Smooth muscle cell of the umbilical artery (primary cell): Measurements from ENCODE around the gene CACNA2D4. TPM values are rescaled to one million over a fixed set of nuclear protein-coding genes. Genes with fewer than 3 reads are reported as not detected.

Source experiments
- total RNA-seq: library from RNA; depleted of rRNA; stranded (reverse); fragments of >200 nt; gene quantifications from 2 replicates; pipeline ENCODE4 v1.2.3, GENCODE V29; 2014

The CACNA2D4 gene, protein sequence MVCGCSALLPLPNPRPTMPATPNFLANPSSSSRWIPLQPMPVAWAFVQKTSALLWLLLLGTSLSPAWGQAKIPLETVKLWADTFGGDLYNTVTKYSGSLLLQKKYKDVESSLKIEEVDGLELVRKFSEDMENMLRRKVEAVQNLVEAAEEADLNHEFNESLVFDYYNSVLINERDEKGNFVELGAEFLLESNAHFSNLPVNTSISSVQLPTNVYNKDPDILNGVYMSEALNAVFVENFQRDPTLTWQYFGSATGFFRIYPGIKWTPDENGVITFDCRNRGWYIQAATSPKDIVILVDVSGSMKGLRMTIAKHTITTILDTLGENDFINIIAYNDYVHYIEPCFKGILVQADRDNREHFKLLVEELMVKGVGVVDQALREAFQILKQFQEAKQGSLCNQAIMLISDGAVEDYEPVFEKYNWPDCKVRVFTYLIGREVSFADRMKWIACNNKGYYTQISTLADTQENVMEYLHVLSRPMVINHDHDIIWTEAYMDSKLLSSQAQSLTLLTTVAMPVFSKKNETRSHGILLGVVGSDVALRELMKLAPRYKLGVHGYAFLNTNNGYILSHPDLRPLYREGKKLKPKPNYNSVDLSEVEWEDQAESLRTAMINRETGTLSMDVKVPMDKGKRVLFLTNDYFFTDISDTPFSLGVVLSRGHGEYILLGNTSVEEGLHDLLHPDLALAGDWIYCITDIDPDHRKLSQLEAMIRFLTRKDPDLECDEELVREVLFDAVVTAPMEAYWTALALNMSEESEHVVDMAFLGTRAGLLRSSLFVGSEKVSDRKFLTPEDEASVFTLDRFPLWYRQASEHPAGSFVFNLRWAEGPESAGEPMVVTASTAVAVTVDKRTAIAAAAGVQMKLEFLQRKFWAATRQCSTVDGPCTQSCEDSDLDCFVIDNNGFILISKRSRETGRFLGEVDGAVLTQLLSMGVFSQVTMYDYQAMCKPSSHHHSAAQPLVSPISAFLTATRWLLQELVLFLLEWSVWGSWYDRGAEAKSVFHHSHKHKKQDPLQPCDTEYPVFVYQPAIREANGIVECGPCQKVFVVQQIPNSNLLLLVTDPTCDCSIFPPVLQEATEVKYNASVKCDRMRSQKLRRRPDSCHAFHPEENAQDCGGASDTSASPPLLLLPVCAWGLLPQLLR
- not detected in 2 replicates for total RNA-seq

DNA sequence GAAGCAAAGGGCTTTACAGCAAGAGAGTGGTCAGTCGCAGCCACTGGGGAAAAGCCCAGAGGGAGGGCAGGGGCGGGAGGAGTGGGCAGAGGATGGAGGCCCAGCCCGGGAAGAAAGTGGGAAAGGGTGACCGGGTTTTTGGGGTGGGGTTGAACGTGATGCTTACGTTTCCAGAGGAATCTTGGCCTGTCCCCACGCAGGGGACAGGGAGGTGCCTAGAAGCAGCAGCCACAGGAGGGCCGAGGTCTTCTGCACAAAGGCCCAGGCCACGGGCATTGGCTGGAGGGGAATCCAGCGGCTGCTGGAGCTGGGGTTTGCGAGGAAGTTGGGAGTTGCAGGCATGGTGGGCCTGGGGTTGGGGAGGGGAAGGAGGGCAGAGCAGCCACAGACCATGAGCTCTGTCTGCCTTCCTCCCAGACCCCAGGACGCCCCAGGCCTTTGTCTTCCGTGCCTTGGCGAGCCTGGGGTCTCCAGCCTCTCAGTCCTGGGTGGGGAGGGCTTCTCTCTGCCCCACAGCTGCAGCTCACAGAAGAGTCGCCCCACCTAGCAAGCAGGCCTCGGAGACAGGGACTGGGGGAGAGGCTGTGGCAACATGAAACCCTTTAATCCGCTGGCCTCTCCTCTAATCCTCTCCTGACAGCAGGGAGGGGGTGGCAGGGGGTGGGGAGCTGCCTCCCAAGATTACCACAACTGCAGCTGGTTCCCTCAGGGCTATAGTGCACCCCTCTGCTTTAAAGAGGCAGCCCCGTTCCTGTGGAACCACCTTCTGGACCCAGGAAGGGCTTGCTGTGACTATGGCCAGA, at the start of gene CACNA2D4:
Gene CACNA2D4, minus strand, starts transcription at position 572 of the 803 bp plus-strand sequence. Its CDS starts 179 bp downstream, at position 393.

DNA sequence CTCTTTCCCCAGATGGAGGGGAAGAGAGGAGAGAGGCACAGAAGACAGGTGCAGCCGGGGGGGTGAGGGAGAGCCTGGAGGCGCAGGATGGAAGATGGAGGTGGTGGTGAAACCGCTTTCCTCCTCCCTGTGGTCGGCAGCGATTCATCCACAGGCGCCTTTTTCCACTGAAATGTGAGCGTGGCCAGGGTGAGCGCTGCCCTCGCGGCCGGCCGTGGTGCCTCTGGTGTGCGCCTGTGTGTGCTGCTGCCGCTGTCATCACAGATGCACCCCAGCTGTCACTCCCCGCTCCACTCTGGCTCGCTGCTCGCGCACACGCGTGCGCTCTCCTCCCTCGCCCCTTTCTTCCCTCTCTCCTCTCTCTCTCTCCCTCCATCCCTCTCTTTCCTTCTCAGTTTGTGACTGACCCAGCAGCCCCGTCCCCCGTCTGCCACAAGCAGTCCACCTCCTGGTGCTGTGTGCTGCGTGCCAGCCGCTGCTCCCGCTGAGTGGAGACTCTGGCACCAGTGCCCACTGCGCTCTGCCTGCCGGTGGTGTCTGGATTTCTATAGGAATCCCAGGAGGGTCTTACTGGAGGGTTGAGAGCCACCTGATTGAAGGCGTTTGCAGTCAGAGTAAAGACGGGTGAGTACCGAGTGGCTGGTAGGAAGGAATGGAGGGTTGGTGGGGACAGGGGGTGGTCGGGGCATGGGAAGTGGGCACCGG, 98.1 kb downstream of the CACNA2D4 start, which contains the start of gene LRTM2:
Gene LRTM2, plus strand, starts transcription at position 375 of the 705 bp plus-strand sequence. CDS start 7,584 bp downstream, outside the sequence.

Other genes with a start within 250 kb of the CACNA2D4 start
- 34.7 and 36.7 TPM in 2 replicates for gene ADIPOR2, start 227.6 kb downstream of the CACNA2D4 start, total RNA-seq
- gene LRTM2, start 98.1 kb downstream of the CACNA2D4 start, total RNA-seq, result not detected in 2 replicates
- gene DCP1B, start 85.8 kb upstream of the CACNA2D4 start, total RNA-seq, result 9.8 and 12.8 TPM in 2 replicates
- gene CACNA1C, start 134.3 kb upstream of the CACNA2D4 start, total RNA-seq, result 1.5 and 2.5 TPM in 2 replicates